Naive B cell (primary cell): ENCODE data around the gene INSL4. TPM values are rescaled to one million over a fixed set of nuclear protein-coding genes. Genes with fewer than 3 reads are reported as not detected.

Experiments
- ATAC-seq, 2 donors: fragments of 150-1000 bp; cut with Tn5 transposase; 2 replicates each; pipeline ENCODE4 v1.10.0; 2021; ENCODE audit warnings: low read depth in 2 of 2, mild to moderate bottlenecking in 2 of 2, moderate library complexity in 2 of 2
- DNase-seq: peaks from one replicate; pipeline ENCODE4 v3.0.0; 2022
- H3K27ac Mint-ChIP-seq, 6 donors: one replicate each; pipeline ENCODE4 v1.8.0; 2020 to 2022; ENCODE audit warnings: mild to moderate bottlenecking in 6 of 6, mixed read lengths in 6 of 6, moderate library complexity in 5 of 6, inconsistent platforms in 2 of 6
- H3K27me3 Mint-ChIP-seq, 3 donors: one replicate each; pipeline ENCODE4 v1.8.0; 2021 to 2022; ENCODE audit warnings: mixed read lengths in 3 of 3, mild to moderate bottlenecking in 1 of 3
- H3K36me3 Mint-ChIP-seq, 2 donors: one replicate each; pipeline ENCODE4 v1.8.0; 2020 to 2022; ENCODE audit warnings: mixed read lengths in 2 of 2, inconsistent platforms in 1 of 2, mild to moderate bottlenecking in 1 of 2
- H3K4me1 Mint-ChIP-seq, 3 donors: one replicate each; pipeline ENCODE4 v1.8.0; 2020 to 2022; ENCODE audit warnings: mixed read lengths in 3 of 3, inconsistent platforms in 1 of 3, mild to moderate bottlenecking in 1 of 3, moderate library complexity in 1 of 3
- H3K4me3 Mint-ChIP-seq, 8 donors: one replicate each; pipeline ENCODE4 v1.8.0; 2020 to 2022; ENCODE audit warnings: mild to moderate bottlenecking in 8 of 8, mixed read lengths in 8 of 8, moderate library complexity in 8 of 8, inconsistent platforms in 2 of 8
- H3K9me3 Mint-ChIP-seq, 7 donors: one replicate each; pipeline ENCODE4 v1.8.0; 2020 to 2022; ENCODE audit warnings: mixed read lengths in 7 of 7, mild to moderate bottlenecking in 5 of 7, inconsistent platforms in 2 of 7, moderate library complexity in 1 of 7
- polyA plus RNA-seq, 6 donors: library from polyadenylated mRNA; unstranded; fragments of 300-500 nt; fragmentation: Illumina TruSeq; gene quantifications; one replicate each; pipeline ENCODE4 v1.2.3, GENCODE V29; 2021; ENCODE audit warnings: low read depth in 6 of 6

INSL4 gene
- not detected for polyA plus RNA-seq

- peak within 1 kb of the TSS in 2 of 6 donors; percentile 24 to 34 for H3K27ac Mint-ChIP-seq
- no peaks in the 10 kb centered on the region for H3K36me3 Mint-ChIP-seq
- H3K27me3 Mint-ChIP-seq: peaks cover 15 to 54% (median 27%) of the 10 kb centered on the region in 3 donors
- peaks cover 0 to 3% (median under 1%) of the 10 kb centered on the region in 7 donors for H3K9me3 Mint-ChIP-seq
- H3K4me3 Mint-ChIP-seq: peak within 1 kb of the TSS in 1 of 8 donors; percentile 61
- ATAC-seq: no peak
- DNase-seq: no peak
- no peaks in the 10 kb centered on the region for H3K4me1 Mint-ChIP-seq
Measured at GRCh38 chr9:5231212-5231611, at the start of gene INSL4. INSL4 (plus strand) TSS chr9:5231419; CDS start chr9:5231524, 105 bp downstream.

GRCh38 chr9:5184776-5185175 is 46.4 kb upstream of the INSL4 start:
- Mint-ChIP-seq H3K4me1 (peaks cover 0 to 5% (median 4%) of the 10 kb centered on the region in 3 donors), H3K27me3 (no peaks in the 10 kb centered on the region), H3K27ac (no peak overlapping the region), H3K9me3 (peaks cover 0 to 16% (median 12%) of the 10 kb centered on the region in 7 donors), H3K36me3 (no peaks in the 10 kb centered on the region), H3K4me3 (no peak overlapping the region)
- ATAC-seq: no peak
- no peak for DNase-seq

GRCh38 chr9:5185220-5185840 is 45.9 kb upstream of the INSL4 start, which contains the start of gene INSL6:
INSL6 (minus strand) TSS chr9:5185639; CDS start chr9:5185602, 37 bp downstream.
- Mint-ChIP-seq H3K27me3 (no peaks in the 10 kb centered on the region), H3K4me3 (no peak within 1 kb of the TSS), H3K36me3 (no peaks in the 10 kb centered on the region), H3K4me1 (peaks cover 0 to 5% (median 4%) of the 10 kb centered on the region in 3 donors), H3K9me3 (peaks cover 0 to 11% (median 8%) of the 10 kb centered on the region in 7 donors), H3K27ac (no peak within 1 kb of the TSS)
- DNase-seq (no peak), ATAC-seq (no peak)

- H3K4me3 Mint-ChIP-seq: no peak overlapping the region
- H3K27me3 Mint-ChIP-seq: no peaks in the 10 kb centered on the region
- H3K36me3 Mint-ChIP-seq: no peaks in the 10 kb centered on the region
- ATAC-seq (peak; percentile 78 to 90), DNase-seq (peak; percentile 51)
- peaks cover 0 to 5% (median 2%) of the 10 kb centered on the region in 3 donors for H3K4me1 Mint-ChIP-seq
- peak overlapping the region in 1 of 6 donors; percentile 25 for H3K27ac Mint-ChIP-seq
- H3K9me3 Mint-ChIP-seq: no peaks in the 10 kb centered on the region
Measured at GRCh38 chr9:5186416-5187169, 44.6 kb upstream of the INSL4 start.

DNA sequence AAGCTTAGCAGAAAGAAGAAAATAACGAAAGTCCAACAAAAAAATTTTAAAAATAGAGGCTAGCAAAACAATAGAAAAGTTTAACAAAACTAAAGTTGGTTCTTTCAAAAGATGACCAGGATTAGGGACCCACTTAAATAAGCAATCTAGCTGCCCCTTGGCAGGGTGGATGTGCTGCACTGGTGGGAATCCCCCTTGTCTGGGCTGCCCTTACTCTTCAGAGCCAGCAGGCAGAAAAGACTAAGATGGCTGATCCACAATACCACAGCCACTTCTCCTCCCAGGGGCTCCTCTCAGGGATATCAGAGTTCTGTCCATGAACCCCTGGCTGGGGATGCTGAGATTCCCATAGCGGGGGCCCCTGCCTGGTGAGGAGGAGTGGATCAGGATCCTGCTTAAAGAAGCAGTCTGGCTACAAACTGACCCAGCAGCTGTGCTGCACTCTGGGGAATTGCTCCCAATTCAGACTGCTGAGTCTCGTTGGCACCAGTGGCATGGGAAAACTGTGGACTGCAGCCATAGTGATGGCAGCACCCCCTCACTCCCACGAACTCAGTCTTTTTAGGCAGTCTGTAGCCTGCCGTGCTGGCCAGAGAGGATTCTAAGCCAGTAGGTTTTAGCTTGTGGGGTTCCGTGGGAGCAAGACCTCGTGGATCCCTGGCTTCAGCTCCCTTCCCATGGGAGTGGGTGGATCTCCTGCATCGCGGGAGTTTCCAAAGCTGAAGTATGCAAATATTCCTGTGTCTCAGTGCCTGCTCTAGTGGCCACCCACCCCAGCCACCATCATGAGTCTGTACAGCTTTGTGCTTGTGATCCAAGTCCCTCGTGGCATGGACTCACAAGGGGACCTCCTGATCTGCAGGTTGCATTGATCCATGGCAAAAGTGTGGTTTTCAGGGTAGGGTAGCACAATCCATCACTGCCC is 42.9 kb upstream of the INSL4 start:
- Mint-ChIP-seq H3K36me3 (no peaks in the 10 kb centered on the region), H3K27me3 (no peaks in the 10 kb centered on the region), H3K27ac (no peak overlapping the region), H3K9me3 (no peaks in the 10 kb centered on the region), H3K4me3 (no peak overlapping the region), H3K4me1 (peaks cover 0 to 5% (median 2%) of the 10 kb centered on the region in 3 donors)
- ATAC-seq (peak; percentile 30 to 38), DNase-seq (no peak)

DNA sequence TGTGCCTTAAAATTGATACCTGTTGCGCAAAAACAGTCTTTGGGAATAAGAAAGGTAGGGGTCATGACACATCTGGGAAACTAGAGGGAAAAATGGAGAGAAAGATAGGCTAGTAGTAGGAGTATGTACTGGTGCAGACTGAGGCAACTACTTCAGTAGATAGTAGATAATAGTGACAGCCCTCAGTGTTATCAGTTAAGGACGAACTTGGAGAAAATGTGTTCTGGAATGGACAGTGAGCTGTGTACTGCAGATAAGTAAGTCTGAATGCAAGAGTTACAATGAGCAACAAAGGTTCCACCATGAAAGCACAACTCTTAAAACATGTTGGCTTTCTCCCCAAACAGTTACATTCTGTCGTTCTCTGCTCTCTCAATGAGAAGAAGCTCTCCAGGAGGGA is 39.2 kb upstream of the INSL4 start:
- H3K27me3 Mint-ChIP-seq: peaks cover 0 to 7% (median 0%) of the 10 kb centered on the region in 3 donors

GRCh38 chr9:5193345-5193744 is 37.9 kb upstream of the INSL4 start:
- no peak for ATAC-seq
- H3K4me3 Mint-ChIP-seq: no peak overlapping the region
- DNase-seq: no peak
- no peak overlapping the region for H3K27ac Mint-ChIP-seq
- peaks cover 0 to 4% of the 10 kb centered on the region in 2 donors for H3K36me3 Mint-ChIP-seq
- H3K27me3 Mint-ChIP-seq: peaks cover 0 to 7% (median 0%) of the 10 kb centered on the region in 3 donors
- peaks cover 0 to 4% (median 0%) of the 10 kb centered on the region in 7 donors for H3K9me3 Mint-ChIP-seq
- H3K4me1 Mint-ChIP-seq: no peaks in the 10 kb centered on the region

More for the DNA sequence above, 39.2 kb upstream of the INSL4 start:
- no peak for ATAC-seq
- Mint-ChIP-seq H3K4me3 (no peak overlapping the region), H3K4me1 (no peaks in the 10 kb centered on the region), H3K27ac (no peak overlapping the region), H3K36me3 (no peaks in the 10 kb centered on the region), H3K9me3 (peaks cover 0 to 2% (median 0%) of the 10 kb centered on the region in 7 donors)
- no peak for DNase-seq

DNA sequence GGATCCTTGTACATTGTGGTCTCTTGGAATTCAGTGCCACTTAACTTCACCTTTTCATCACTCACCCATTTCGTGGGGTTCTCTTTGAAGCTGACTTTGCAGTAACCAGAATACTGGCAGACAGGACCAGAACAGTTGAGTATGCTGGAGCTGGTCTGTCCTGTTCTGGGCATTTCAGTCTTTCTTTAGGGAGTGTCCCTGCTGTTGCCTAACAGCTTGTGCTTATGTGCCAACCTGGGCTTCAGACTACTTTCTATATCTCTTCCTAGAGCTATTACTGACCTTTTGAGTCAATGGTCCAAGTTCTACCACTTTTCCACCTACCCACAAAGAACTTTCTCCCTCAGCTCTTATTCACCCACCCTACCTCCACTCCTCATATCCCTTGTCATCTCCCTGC is 35.8 kb upstream of the INSL4 start:
- peaks cover 0 to 7% (median 0%) of the 10 kb centered on the region in 7 donors for H3K9me3 Mint-ChIP-seq
- H3K36me3 Mint-ChIP-seq: peaks cover 0 to 6% of the 10 kb centered on the region in 2 donors
- DNase-seq (no peak), ATAC-seq (no peak)
- H3K27me3 Mint-ChIP-seq: peaks cover 0 to 7% (median 6%) of the 10 kb centered on the region in 3 donors
- H3K27ac Mint-ChIP-seq: peak overlapping the region in 1 of 6 donors; percentile 81
- H3K4me3 Mint-ChIP-seq: peak overlapping the region in 1 of 8 donors; percentile 30
- H3K4me1 Mint-ChIP-seq: no peaks in the 10 kb centered on the region

GRCh38 chr9:5205071-5205470 is 26.1 kb upstream of the INSL4 start:
- H3K27ac Mint-ChIP-seq: no peak overlapping the region
- no peaks in the 10 kb centered on the region for H3K4me1 Mint-ChIP-seq
- ATAC-seq (no peak), DNase-seq (no peak)
- peaks cover 0 to 9% (median 3%) of the 10 kb centered on the region in 7 donors for H3K9me3 Mint-ChIP-seq
- H3K36me3 Mint-ChIP-seq: peaks cover 0 to 12% of the 10 kb centered on the region in 2 donors
- no peak overlapping the region for H3K4me3 Mint-ChIP-seq
- H3K27me3 Mint-ChIP-seq: peaks cover 9 to 34% (median 22%) of the 10 kb centered on the region in 3 donors

DNA sequence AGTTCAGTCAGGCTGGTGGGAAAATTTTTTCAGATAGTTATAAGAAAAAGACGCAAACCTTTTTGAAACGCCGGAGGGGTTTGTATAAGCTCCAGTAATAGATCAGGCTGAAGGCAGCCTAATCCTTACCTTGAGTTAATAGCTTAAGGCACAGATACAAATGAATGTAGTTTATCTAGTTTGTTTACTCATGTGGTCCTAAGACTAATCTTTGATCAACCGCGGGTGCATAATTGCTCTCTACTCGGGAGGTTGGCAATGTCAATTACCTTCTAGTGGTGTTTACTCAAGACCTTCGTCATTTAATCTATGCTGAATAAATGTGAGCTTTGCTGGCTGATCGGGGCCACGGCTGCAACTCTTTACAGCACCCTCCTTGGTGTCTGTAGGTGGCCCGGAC is 665 bp upstream of the INSL4 start:
- Mint-ChIP-seq H3K4me1 (no peaks in the 10 kb centered on the region), H3K27ac (no peak overlapping the region), H3K9me3 (peaks cover 0 to 8% (median 2%) of the 10 kb centered on the region in 7 donors), H3K36me3 (no peaks in the 10 kb centered on the region), H3K27me3 (peaks cover 17 to 54% (median 34%) of the 10 kb centered on the region in 3 donors), H3K4me3 (no peak overlapping the region)
- DNase-seq: no peak
- ATAC-seq: no peak

DNA sequence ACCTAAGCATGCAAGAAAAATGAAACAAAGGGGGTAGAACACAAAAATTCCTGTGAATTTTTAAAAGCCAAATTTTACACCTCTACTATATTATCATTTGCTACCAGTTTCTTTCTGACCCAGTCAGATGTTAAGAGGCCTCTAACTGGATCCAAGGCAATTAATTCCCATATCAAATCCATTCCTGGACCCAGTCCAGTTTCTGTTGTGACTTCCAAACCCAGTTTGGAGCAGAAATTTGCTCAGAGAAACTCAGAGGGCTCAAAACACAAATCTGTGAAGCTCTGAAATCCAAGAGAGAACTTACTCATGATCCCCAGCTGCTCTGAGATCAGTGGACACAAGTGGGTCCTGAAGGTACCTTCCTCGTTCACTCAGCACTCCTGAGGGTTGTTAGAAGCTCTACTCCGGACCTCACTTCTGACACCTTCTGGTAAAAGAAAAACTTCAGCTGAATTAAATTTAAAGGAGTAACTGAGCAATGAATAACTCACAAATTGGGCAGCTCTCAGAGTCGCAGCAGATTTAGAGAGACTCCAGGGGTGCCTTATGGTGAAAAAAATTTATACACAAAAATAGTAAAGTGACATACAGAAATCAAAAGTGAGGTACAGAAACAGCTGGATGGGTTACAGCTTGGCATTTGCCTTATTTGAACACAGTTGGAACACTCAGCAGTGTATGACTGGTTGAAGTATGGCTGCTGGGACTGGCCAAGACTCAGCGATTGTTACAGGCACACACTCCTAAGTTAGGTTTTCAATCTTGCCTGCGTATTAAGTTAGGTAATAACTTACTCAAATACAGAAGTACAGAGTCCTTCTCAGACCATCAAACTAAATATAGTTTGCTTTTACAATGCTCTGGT is 32.4 kb downstream of the INSL4 start:
- ATAC-seq (peak in 1 of 2 donors; percentile 27), DNase-seq (no peak)
- Mint-ChIP-seq H3K9me3 (peaks cover 0 to 11% (median 4%) of the 10 kb centered on the region in 7 donors), H3K36me3 (no peaks in the 10 kb centered on the region), H3K27ac (no peak overlapping the region), H3K4me3 (no peak overlapping the region), H3K4me1 (peaks cover 0 to 2% (median 0%) of the 10 kb centered on the region in 3 donors), H3K27me3 (no peaks in the 10 kb centered on the region)

DNA sequence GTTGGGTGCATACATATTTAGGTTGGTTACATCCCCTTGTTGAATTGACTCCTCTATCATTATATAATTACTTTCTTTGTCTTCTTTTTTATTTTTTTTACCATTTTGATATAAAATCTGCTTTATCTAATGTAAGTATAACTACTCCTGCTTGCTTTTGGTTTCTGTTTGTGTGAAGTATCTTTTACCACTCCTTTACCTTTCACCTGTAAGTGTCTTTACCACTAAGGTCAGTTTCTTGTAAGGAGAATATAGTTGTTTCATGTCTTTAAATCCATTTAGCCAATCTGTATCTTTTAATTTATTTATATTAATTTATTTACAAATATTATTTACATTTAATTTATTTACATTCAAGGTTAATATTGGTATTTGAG is 33.0 kb downstream of the INSL4 start:
- no peaks in the 10 kb centered on the region for H3K27me3 Mint-ChIP-seq
- H3K4me1 Mint-ChIP-seq: peaks cover 0 to 2% (median 0%) of the 10 kb centered on the region in 3 donors
- ATAC-seq (no peak), DNase-seq (no peak)
- H3K4me3 Mint-ChIP-seq: no peak overlapping the region
- no peaks in the 10 kb centered on the region for H3K36me3 Mint-ChIP-seq
- H3K27ac Mint-ChIP-seq: no peak overlapping the region
- H3K9me3 Mint-ChIP-seq: peaks cover 0 to 9% (median 4%) of the 10 kb centered on the region in 7 donors
